ENCODE results near the gene USP34. TPM values are rescaled to one million over a fixed set of nuclear protein-coding genes. Genes with fewer than 3 reads are reported as not detected.

Gene USP34
- total and polyA plus RNA-seq, 2 experiments from 2014 or later: 81.8 to 157 TPM

DNA sequence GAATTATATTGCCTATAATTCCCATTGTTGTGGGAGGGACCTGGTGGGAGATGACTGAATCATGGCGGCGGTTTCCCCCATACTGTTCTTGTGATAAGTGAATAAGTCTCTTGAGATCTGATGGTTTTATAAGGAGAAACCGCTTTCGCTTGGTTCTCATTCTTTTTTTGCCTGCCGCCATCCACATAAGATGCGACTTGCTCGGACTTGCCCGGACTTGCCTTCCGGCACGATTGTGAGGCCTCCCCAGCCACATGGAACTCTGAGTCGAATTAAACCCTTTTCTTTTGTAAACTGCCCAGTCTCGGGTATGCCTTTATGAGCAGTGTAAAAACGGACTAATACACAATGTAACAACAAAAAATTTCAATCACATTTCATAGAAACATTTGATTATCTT lies 193.1 kb downstream of the USP34 start:
- H3K9me3 Mint-ChIP-seq: no peaks in the 10 kb centered on the region

More for the DNA sequence above, 193.1 kb downstream of the USP34 start:
- H3K27ac ChIP-seq (ENCODE audit: low read depth): peak overlapping the region; percentile 71
- H3K27me3 Mint-ChIP-seq (ENCODE audit: insufficient read depth, low read depth, poor library complexity): peaks cover 4% of the 10 kb centered on the region
- DNase-seq (ENCODE audit: low spot score) (peak; percentile 29), ATAC-seq (peak; percentile 41; the same call in 2 of the 3 replicates)
- TF ChIP-seq, protein P1, sequence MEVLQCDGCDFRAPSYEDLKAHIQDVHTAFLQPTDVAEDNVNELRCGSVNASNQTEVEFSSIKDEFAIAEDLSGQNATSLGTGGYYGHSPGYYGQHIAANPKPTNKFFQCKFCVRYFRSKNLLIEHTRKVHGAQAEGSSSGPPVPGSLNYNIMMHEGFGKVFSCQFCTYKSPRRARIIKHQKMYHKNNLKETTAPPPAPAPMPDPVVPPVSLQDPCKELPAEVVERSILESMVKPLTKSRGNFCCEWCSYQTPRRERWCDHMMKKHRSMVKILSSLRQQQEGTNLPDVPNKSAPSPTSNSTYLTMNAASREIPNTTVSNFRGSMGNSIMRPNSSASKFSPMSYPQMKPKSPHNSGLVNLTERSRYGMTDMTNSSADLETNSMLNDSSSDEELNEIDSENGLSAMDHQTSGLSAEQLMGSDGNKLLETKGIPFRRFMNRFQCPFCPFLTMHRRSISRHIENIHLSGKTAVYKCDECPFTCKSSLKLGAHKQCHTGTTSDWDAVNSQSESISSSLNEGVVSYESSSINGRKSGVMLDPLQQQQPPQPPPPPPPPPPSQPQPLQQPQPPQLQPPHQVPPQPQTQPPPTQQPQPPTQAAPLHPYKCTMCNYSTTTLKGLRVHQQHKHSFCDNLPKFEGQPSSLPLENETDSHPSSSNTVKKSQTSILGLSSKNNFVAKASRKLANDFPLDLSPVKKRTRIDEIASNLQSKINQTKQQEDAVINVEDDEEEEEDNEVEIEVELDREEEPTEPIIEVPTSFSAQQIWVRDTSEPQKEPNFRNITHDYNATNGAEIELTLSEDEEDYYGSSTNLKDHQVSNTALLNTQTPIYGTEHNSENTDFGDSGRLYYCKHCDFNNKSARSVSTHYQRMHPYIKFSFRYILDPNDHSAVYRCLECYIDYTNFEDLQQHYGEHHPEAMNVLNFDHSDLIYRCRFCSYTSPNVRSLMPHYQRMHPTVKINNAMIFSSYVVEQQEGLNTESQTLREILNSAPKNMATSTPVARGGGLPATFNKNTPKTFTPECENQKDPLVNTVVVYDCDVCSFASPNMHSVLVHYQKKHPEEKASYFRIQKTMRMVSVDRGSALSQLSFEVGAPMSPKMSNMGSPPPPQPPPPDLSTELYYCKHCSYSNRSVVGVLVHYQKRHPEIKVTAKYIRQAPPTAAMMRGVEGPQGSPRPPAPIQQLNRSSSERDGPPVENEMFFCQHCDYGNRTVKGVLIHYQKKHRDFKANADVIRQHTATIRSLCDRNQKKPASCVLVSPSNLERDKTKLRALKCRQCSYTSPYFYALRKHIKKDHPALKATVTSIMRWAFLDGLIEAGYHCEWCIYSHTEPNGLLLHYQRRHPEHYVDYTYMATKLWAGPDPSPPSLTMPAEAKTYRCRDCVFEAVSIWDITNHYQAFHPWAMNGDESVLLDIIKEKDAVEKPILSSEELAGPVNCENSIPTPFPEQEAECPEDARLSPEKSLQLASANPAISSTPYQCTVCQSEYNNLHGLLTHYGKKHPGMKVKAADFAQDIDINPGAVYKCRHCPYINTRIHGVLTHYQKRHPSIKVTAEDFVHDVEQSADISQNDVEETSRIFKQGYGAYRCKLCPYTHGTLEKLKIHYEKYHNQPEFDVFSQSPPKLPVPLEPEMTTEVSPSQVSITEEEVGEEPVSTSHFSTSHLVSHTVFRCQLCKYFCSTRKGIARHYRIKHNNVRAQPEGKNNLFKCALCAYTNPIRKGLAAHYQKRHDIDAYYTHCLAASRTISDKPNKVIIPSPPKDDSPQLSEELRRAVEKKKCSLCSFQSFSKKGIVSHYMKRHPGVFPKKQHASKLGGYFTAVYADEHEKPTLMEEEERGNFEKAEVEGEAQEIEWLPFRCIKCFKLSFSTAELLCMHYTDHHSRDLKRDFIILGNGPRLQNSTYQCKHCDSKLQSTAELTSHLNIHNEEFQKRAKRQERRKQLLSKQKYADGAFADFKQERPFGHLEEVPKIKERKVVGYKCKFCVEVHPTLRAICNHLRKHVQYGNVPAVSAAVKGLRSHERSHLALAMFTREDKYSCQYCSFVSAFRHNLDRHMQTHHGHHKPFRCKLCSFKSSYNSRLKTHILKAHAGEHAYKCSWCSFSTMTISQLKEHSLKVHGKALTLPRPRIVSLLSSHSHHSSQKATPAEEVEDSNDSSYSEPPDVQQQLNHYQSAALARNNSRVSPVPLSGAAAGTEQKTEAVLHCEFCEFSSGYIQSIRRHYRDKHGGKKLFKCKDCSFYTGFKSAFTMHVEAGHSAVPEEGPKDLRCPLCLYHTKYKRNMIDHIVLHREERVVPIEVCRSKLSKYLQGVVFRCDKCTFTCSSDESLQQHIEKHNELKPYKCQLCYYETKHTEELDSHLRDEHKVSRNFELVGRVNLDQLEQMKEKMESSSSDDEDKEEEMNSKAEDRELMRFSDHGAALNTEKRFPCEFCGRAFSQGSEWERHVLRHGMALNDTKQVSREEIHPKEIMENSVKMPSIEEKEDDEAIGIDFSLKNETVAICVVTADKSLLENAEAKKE (CRISPR knock-in tag; IDR thresholded peaks at IDR 0.05): no peak
- TF ChIP-seq EZH2 (IDR thresholded peaks at IDR 0.05; ENCODE audit: low read depth, unreplicated experiment) (no peak), NANOG (IDR thresholded peaks at IDR 0.05; ENCODE audit: borderline replicate concordance) (no peak), CREB1 (CRISPR knock-in tag; IDR thresholded peaks at IDR 0.05; ENCODE audit: low read depth) (no peak), STAT1 (IDR thresholded peaks at IDR 0.05; ENCODE audit: unreplicated experiment) (no peak)
- no peak overlapping the region for H3K4me3 ChIP-seq
- H3F3A ChIP-seq (replicated peaks; ENCODE audit: low read depth): no peaks in the 10 kb centered on the region
- H3K27me3 ChIP-seq (ENCODE audit: insufficient read depth): no peaks in the 10 kb centered on the region
- peaks cover 7% of the 10 kb centered on the region; the same call in 1 of the 2 replicates for H3K36me3 ChIP-seq (ENCODE audit: insufficient read depth)
- H3K27ac Mint-ChIP-seq: peak overlapping the region; percentile 95
- H3K36me3 Mint-ChIP-seq (ENCODE audit: low read depth): peaks cover 37% of the 10 kb centered on the region
- no peaks in the 10 kb centered on the region for H3K9me2 ChIP-seq (ENCODE audit: insufficient read depth)
- H3K4me3 Mint-ChIP-seq: no peak overlapping the region
- H4K20me1 ChIP-seq (replicated peaks; ENCODE audit: insufficient read depth): 0 out of 2 replicates have a peak, but pooled peaks cover 3% of the 10 kb centered on the region
- H2AFZ ChIP-seq: no peak overlapping the region
- H3K4me2 ChIP-seq: no peak overlapping the region
- H3K4me1 Mint-ChIP-seq: peaks cover 12% of the 10 kb centered on the region
- H3K4me1 ChIP-seq (ENCODE audit: insufficient read depth): 0 out of 2 replicates have a peak, but pooled peaks cover 7% of the 10 kb centered on the region
- no peaks in the 10 kb centered on the region for H3K79me2 ChIP-seq (replicated peaks; ENCODE audit: insufficient read depth)
